Osteoblast (primary cell): ENCODE data around the gene DPY19L2. TPM values are rescaled to one million over a fixed set of nuclear protein-coding genes. Genes with fewer than 3 reads are reported as not detected.
"Not testable (repeated sequence)": the region's sequence is repeated elsewhere in the genome, so short reads cannot be mapped to it uniquely, and the experiment has no call there.

Experiments
- DNase-seq: peaks from one replicate; pipeline ENCODE4 v3.0.0; 2011; ENCODE audit warnings: low spot score, mixed read lengths; ENCODE audit not compliant: insufficient read length; ENCODE audit errors: missing footprints
- H2AFZ ChIP-seq: 2 replicates; pipeline ENCODE4 v1.6.0; 2011; ENCODE audit warnings: mild to moderate bottlenecking, low read length
- H3K27ac ChIP-seq: 2 replicates; pipeline ENCODE4 v1.5.1; 2011; ENCODE audit warnings: mild to moderate bottlenecking, low read depth, low read length, moderate library complexity
- H3K27me3 ChIP-seq: 2 replicates; pipeline ENCODE4 v1.6.0; 2012; ENCODE audit warnings: mild to moderate bottlenecking, control low read depth, inconsistent platforms, low read length, moderate library complexity; ENCODE audit not compliant: insufficient read depth
- H3K36me3 ChIP-seq: 2 replicates; pipeline ENCODE4 v1.5.1; 2011; ENCODE audit warnings: mild to moderate bottlenecking, low read length, control low read depth, moderate library complexity; ENCODE audit not compliant: insufficient read depth
- H3K4me1 ChIP-seq: 2 replicates; pipeline ENCODE4 v1.5.1; 2011; ENCODE audit warnings: mild to moderate bottlenecking, low read length, control low read depth, moderate library complexity; ENCODE audit not compliant: insufficient read depth
- H3K4me2 ChIP-seq: 2 replicates; pipeline ENCODE4 v1.6.0; 2011; ENCODE audit warnings: mild to moderate bottlenecking, low read length; ENCODE audit not compliant: insufficient read depth
- H3K4me3 ChIP-seq: fragments of 200-600 bp; sonication (generic); 3 replicates; pipeline ENCODE4 v1.5.1; 2012; ENCODE audit warnings: mild to moderate bottlenecking, low read length, inconsistent platforms; ENCODE audit not compliant: insufficient read depth
- H3K79me2 ChIP-seq: 2 replicates; pipeline ENCODE4 v1.6.0; 2012; ENCODE audit warnings: mild to moderate bottlenecking, low read length, control low read depth, inconsistent platforms; ENCODE audit not compliant: insufficient read depth
- H3K9me3 ChIP-seq: 2 replicates; pipeline ENCODE4 v1.5.1; 2011; ENCODE audit warnings: low read depth, low read length, control low read depth
- H4K20me1 ChIP-seq: 2 replicates; pipeline ENCODE4 v1.6.0; 2012; ENCODE audit warnings: mild to moderate bottlenecking, low read length, control low read depth; ENCODE audit not compliant: insufficient read depth
- total RNA-seq: library from RNA; depleted of rRNA; stranded (reverse); fragments of >200 nt; gene quantifications from 2 replicates; pipeline ENCODE4 v1.2.3, GENCODE V29; 2012
- TF ChIP-seq, protein P1 (sequence below): IDR thresholded peaks from 2 replicates; pipeline ENCODE4 v1.5.1; 2011; ENCODE audit warnings: mild to moderate bottlenecking, low read depth, low read length, moderate library complexity; ENCODE audit errors: extremely low read depth

Gene DPY19L2
- total RNA-seq, 1 donor = 1.1 TPM

- not testable (repeated sequence) for H3K4me2 ChIP-seq, H3K36me3 ChIP-seq, DNase-seq, H4K20me1 ChIP-seq, H3K4me3 ChIP-seq, H3K4me1 ChIP-seq, H3K27me3 ChIP-seq, H3K9me3 ChIP-seq, H2AFZ ChIP-seq, H3K27ac ChIP-seq, H3K79me2 ChIP-seq
These were observed 12.5 kb upstream of the DPY19L2 start for GRCh38 chr12:63680758-63681157.

GRCh38 chr12:63672550-63672949, 4.3 kb upstream of the DPY19L2 start:
- not testable (repeated sequence) for H3K27me3 ChIP-seq, DNase-seq
- TF ChIP-seq, protein P1, sequence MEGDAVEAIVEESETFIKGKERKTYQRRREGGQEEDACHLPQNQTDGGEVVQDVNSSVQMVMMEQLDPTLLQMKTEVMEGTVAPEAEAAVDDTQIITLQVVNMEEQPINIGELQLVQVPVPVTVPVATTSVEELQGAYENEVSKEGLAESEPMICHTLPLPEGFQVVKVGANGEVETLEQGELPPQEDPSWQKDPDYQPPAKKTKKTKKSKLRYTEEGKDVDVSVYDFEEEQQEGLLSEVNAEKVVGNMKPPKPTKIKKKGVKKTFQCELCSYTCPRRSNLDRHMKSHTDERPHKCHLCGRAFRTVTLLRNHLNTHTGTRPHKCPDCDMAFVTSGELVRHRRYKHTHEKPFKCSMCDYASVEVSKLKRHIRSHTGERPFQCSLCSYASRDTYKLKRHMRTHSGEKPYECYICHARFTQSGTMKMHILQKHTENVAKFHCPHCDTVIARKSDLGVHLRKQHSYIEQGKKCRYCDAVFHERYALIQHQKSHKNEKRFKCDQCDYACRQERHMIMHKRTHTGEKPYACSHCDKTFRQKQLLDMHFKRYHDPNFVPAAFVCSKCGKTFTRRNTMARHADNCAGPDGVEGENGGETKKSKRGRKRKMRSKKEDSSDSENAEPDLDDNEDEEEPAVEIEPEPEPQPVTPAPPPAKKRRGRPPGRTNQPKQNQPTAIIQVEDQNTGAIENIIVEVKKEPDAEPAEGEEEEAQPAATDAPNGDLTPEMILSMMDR = peak; percentile 12

DNA sequence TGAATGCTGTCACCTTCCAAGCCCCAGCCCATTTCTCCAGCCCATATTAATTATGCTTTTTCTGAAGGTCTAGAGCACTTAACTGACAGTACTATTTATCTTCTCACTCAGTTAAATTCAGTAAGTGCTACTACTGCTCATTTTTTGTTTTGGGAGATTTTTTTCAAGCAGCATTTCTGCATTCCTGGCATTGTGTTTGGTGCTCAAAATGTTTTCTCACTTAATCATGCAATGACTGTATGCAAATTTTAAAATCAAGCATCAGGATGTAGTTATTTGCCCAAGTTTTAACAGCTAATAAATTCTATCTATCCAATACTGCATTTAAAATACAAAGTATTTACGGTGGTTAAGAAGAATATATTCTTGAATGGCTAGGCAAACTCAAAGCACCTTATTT, 1.6 kb upstream of the DPY19L2 start:
- not testable (repeated sequence) for H4K20me1 ChIP-seq, H3K27ac ChIP-seq, H2AFZ ChIP-seq, H3K9me3 ChIP-seq, H3K4me1 ChIP-seq, H3K36me3 ChIP-seq, DNase-seq, H3K4me3 ChIP-seq, H3K27me3 ChIP-seq, H3K4me2 ChIP-seq, H3K79me2 ChIP-seq

More at GRCh38 chr12:63672550-63672949, 4.3 kb upstream of the DPY19L2 start:
- not testable (repeated sequence) for H3K36me3 ChIP-seq, H3K79me2 ChIP-seq, H3K9me3 ChIP-seq, H3K4me1 ChIP-seq, H4K20me1 ChIP-seq, H3K27ac ChIP-seq, H3K4me2 ChIP-seq, H3K4me3 ChIP-seq, H2AFZ ChIP-seq

DNA sequence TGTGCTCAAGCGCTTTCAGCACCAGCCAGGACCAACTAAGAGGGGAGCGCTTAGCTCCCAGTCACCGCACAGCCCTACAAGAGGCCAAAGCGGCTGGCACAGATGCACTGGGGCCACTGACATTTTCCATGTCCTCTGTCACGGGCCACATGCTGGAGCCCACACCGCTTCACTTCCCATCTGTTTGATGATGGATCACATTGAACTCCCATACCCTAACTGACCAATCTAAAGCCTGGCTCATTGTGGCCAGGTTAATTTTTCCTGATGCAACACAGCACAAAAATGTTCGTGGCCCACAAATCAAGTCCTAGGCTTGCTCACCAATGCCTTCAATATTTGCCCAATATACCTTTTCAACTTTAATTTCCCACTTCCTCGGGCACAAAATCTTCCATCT, 1.1 kb upstream of the DPY19L2 start:
- H3K9me3 ChIP-seq, H3K4me3 ChIP-seq, H3K36me3 ChIP-seq, H3K4me1 ChIP-seq, H3K79me2 ChIP-seq, H3K27me3 ChIP-seq, H2AFZ ChIP-seq, DNase-seq, H4K20me1 ChIP-seq, H3K27ac ChIP-seq: not testable (repeated sequence)
- peak overlapping the region; percentile 89 for H3K4me2 ChIP-seq

- H3K4me3 ChIP-seq = peak overlapping the region; percentile 77
- not testable (repeated sequence) for H3K27me3 ChIP-seq, H3K36me3 ChIP-seq, H3K9me3 ChIP-seq, H3K4me1 ChIP-seq, H3K27ac ChIP-seq, H4K20me1 ChIP-seq, H3K79me2 ChIP-seq
- peak overlapping the region; percentile 89 for H3K4me2 ChIP-seq
- H2AFZ ChIP-seq = peak overlapping the region; percentile 85
- DNase-seq = peak; percentile 27
These were observed 590 bp upstream of the DPY19L2 start for GRCh38 chr12:63668800-63669365.

- H3K79me2 ChIP-seq, H4K20me1 ChIP-seq, H3K36me3 ChIP-seq, H3K9me3 ChIP-seq, H3K27me3 ChIP-seq, H3K4me1 ChIP-seq, H3K4me3 ChIP-seq, DNase-seq, H3K4me2 ChIP-seq, H3K27ac ChIP-seq, H2AFZ ChIP-seq: not testable (repeated sequence)
These were observed 5.3 kb downstream of the DPY19L2 start for GRCh38 chr12:63663005-63663404.

GRCh38 chr12:63658501-63658900, 9.8 kb downstream of the DPY19L2 start:
- not testable (repeated sequence) for H3K9me3 ChIP-seq, H2AFZ ChIP-seq, H3K4me3 ChIP-seq, H3K4me2 ChIP-seq, DNase-seq, H3K27ac ChIP-seq, H3K36me3 ChIP-seq, H3K27me3 ChIP-seq, H3K4me1 ChIP-seq, H4K20me1 ChIP-seq, H3K79me2 ChIP-seq

GRCh38 chr12:63656407-63656806, 11.9 kb downstream of the DPY19L2 start:
- not testable (repeated sequence) for H3K4me1 ChIP-seq, H2AFZ ChIP-seq, H3K4me2 ChIP-seq, H3K27me3 ChIP-seq, H3K4me3 ChIP-seq, H3K27ac ChIP-seq, DNase-seq, H3K36me3 ChIP-seq, H3K9me3 ChIP-seq, H3K79me2 ChIP-seq, H4K20me1 ChIP-seq
